ENCODE results near the gene ADARB1. TPM values are rescaled to one million over a fixed set of nuclear protein-coding genes. Genes with fewer than 3 reads are reported as not detected.

The ADARB1 gene
- total and polyA plus RNA-seq, 2 of the 4 experiments (the other 2 are of a cell fraction) = 39.8 to 47.3 TPM

DNA sequence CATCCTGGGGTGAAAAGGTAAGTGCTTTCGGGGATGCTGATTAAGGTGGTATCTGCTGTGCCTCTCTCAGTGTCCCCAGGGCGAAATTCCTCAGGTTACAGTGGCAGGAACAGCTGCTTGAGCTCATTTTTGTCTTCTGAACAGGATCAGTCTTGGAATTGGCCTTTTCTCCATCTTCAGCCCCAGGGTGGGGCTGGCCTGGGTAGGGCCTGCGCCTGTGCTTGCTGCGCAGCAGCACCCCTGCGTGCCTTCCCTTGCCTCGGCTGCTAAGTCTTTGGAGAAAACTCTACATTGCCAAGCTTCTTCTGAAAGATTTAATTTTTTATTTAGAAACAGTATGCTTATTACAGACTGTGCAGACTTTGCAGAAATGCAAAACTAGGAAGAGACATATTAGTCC, 41.7 kb downstream of the ADARB1 start:
- Histone ChIP-seq H2BK15ac (ENCODE audit: low read depth, low read length) (no peak overlapping the region), H3K23ac (ENCODE audit: low read depth, low read length) (no peak overlapping the region), H3K9me3 (ENCODE audit: control insufficient read depth, insufficient read depth, low read length) (no peaks in the 10 kb centered on the region), H2BK5ac (ENCODE audit: low read depth, low read length, poor library complexity, severe bottlenecking) (no peak overlapping the region), H2BK120ac (ENCODE audit: low read depth, low read length) (no peak overlapping the region), H3K79me1 (ENCODE audit: low read depth in 1 of 2, low read length in 2 of 2) (peaks cover 30 to 93% of the 10 kb centered on the region in 2 experiments), H4K20me1 (ENCODE audit: insufficient read depth, low read length) (peaks cover 95% of the 10 kb centered on the region), H3K36me3 (ENCODE audit: control insufficient read depth, insufficient read depth, low read length) (peaks cover 35% of the 10 kb centered on the region), H3K9me1 (ENCODE audit: insufficient read depth, low read length) (peaks cover 38% of the 10 kb centered on the region), H4K91ac (ENCODE audit: insufficient read depth, low read depth, low read length) (no peak overlapping the region), H3K4me3 (ENCODE audit: insufficient read depth, low read depth, low read length) (no peak overlapping the region), H3K4me1 (ENCODE audit: control insufficient read depth, insufficient read depth, low read length) (peaks cover 9% of the 10 kb centered on the region; the same call in 1 of the 2 replicates), H3K27ac (ENCODE audit: insufficient read depth, low read length) (no peak overlapping the region), H3K18ac (ENCODE audit: low read depth, low read length) (no peak overlapping the region), H3K4me2 (ENCODE audit: low read depth, low read length) (no peak overlapping the region), H3K56ac (ENCODE audit: extremely low read depth, insufficient read depth, low read length) (no peak overlapping the region), H2AK9ac (replicated peaks; ENCODE audit: low read depth, low read length, poor library complexity) (no peak overlapping the region), H4K5ac (ENCODE audit: low read depth, low read length) (no peak overlapping the region), H4K8ac (ENCODE audit: low read depth in 2 of 2, low read length in 2 of 2) (no peak overlapping the region), H3K27me3 (ENCODE audit: control insufficient read depth, insufficient read depth, low read length) (no peaks in the 10 kb centered on the region), H3K14ac (replicated peaks; ENCODE audit: low read depth, low read length) (no peak overlapping the region), H3K4ac (ENCODE audit: low read depth, low read length) (no peak overlapping the region), H3K9ac (ENCODE audit: low read depth, low read length) (no peak overlapping the region), H2AFZ (replicated peaks; ENCODE audit: low read length, poor library complexity) (no peak overlapping the region), H2BK20ac (ENCODE audit: low read depth, low read length) (no peak overlapping the region), H2AK5ac (ENCODE audit: low read depth, low read length) (no peak overlapping the region)
- no TSS peak for BruUV-seq (replicated peaks)
- intact Hi-C loops (cut with micrococcal nuclease) (no loop called here), dilution Hi-C loops (cut with HindIII; ENCODE audit: low sequenced_read_pairs, unreplicated experiment) (no loop called here), in situ Hi-C loops (cut with MboI; ENCODE audit: low sequenced_read_pairs) (loop anchor here (25.0 kb wide), 1 partner anchor 304 kb away; the partner anchor contains the start of genes SUMO3 and UBE2G2)
- no peak for DNase-seq
- POLR2A ChIA-PET (ENCODE audit: unreplicated experiment) = no interaction called here
- 90% methylated on average over 2 of the region's 6 CpGs; no CpG with 5 or more reads in 1 of the 2 experiments for WGBS, 2 experiments (ENCODE audit: extremely low coverage in 2 of 2, insufficient read length in 1 of 2)
- CTCF ChIA-PET = interaction anchor here (0.7 to 1.3 kb wide), 2 partner anchors 9 to 166 kb away, joined by 3 to 4 read pairs; no protein-coding TSS in a partner anchor
- TF ChIP-seq RAD21 (IDR thresholded peaks at IDR 0.05; ENCODE audit: low read length) = no peak
- no peak for TF ChIP-seq POLR2A (IDR thresholded peaks at IDR 0.05; ENCODE audit: low read depth, low read length)
- no peak for TF ChIP-seq MAFK (IDR thresholded peaks at IDR 0.05; ENCODE audit: low read depth, low read length)
- TF ChIP-seq SMC3 (IDR thresholded peaks at IDR 0.05; ENCODE audit: low read depth, low read length) = no peak
- TF ChIP-seq FOS (IDR thresholded peaks at IDR 0.05; ENCODE audit: low read depth, low read length) = no peak
- TF ChIP-seq RCOR1 (IDR thresholded peaks at IDR 0.05; ENCODE audit: insufficient replicate concordance, low read length) = no peak
- no peak for TF ChIP-seq ELK1 (IDR thresholded peaks at IDR 0.05; ENCODE audit: borderline replicate concordance, low read depth, low read length)
- ATAC-seq (ENCODE audit: low read depth) = no peak

Data from IMR-90 (cell line).